Tibial artery (tissue), 4 donors: ENCODE results near the gene PARP12.

ENCODE experiments used
- DNase-seq, 2 donors: peaks; one replicate each; pipeline ENCODE4 v3.0.0-alpha.2; 2019
- H3K27ac ChIP-seq, 2 donors: fragments of 200-600 bp; sonication (generic) in 1 of 2; 1 replicate in 1 of 2; 2 replicates in 1 of 2; pipeline ENCODE4 v1.5.1; 2018 to 2019; ENCODE audit warnings: mild to moderate bottlenecking in 1 of 2
- H3K27me3 ChIP-seq, 2 donors: fragments of 200-600 bp; sonication (generic) in 1 of 2; one replicate each; pipeline versions ENCODE4 v1.5.1 to v1.6.0; 2016 to 2019
- H3K36me3 ChIP-seq, 3 donors: fragments of 200-600 bp; sonication (generic) in 2 of 3; one replicate each; pipeline ENCODE4 v1.5.1; 2016 to 2019; ENCODE audit warnings: mild to moderate bottlenecking in 2 of 3
- H3K4me1 ChIP-seq, 4 donors: fragments of 200-600 bp; sonication (generic) in 2 of 4; 1 replicate in 3 of 4; 2 replicates in 1 of 4; pipeline ENCODE4 v1.5.1; 2016 to 2019
- H3K4me3 ChIP-seq, 2 donors: fragments of 200-600 bp; sonication (generic) in 1 of 2; 1 replicate in 1 of 2; 2 replicates in 1 of 2; pipeline ENCODE4 v1.5.1; 2018 to 2019; ENCODE audit warnings: mild to moderate bottlenecking in 2 of 2
- H3K9me3 ChIP-seq, 3 donors: fragments of 200-600 bp; sonication (generic) in 1 of 3; one replicate each; pipeline ENCODE4 v1.5.1; 2016 to 2019
- intact Hi-C: fragments of 100-400 bp; cut with DNase I; formaldehyde crosslinking; loops from one replicate; pipeline ENCODE4 v1.15.0; 2023; ENCODE audit warnings: low total_unique reads
- TF ChIP-seq, protein P1 (sequence below), 2 experiments: fragments of 200-600 bp in 1 of 2; fragments of 450-650 bp in 1 of 2; IDR thresholded peaks; one replicate each; pipeline ENCODE4 v1.5.1; 2017 to 2019; ENCODE audit warnings: antibody characterized with exemption in 2 of 2, mild to moderate bottlenecking in 1 of 2, moderate library complexity in 1 of 2

The PARP12 gene

DNA sequence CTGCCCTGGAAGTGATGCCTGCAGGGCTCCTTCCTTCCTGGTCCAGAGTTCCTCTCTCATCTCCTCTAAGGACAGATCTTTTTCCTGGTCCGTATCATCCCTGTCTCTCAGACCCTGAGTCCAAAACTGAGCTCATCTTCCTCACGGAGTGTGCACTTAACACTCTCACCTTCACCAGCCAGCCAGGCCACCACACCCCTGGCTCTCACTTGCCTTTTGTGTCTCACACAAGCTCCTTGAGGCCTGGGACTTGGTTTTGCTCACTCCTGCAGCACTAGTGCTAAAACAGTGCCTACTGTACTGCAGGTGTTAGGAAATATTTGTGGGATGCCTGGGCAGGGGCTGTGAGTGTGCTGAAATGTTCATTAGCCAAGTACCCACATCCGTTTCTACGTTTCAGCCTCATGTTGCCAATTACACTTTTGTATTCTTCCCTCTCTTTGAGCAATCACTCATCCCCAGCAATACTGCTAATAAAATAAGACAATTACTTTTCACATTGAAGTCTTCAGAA lies 21.4 kb upstream of the PARP12 start:
- DNase-seq = no peak
- TF ChIP-seq, protein P1, sequence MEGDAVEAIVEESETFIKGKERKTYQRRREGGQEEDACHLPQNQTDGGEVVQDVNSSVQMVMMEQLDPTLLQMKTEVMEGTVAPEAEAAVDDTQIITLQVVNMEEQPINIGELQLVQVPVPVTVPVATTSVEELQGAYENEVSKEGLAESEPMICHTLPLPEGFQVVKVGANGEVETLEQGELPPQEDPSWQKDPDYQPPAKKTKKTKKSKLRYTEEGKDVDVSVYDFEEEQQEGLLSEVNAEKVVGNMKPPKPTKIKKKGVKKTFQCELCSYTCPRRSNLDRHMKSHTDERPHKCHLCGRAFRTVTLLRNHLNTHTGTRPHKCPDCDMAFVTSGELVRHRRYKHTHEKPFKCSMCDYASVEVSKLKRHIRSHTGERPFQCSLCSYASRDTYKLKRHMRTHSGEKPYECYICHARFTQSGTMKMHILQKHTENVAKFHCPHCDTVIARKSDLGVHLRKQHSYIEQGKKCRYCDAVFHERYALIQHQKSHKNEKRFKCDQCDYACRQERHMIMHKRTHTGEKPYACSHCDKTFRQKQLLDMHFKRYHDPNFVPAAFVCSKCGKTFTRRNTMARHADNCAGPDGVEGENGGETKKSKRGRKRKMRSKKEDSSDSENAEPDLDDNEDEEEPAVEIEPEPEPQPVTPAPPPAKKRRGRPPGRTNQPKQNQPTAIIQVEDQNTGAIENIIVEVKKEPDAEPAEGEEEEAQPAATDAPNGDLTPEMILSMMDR (IDR thresholded peaks at IDR 0.05) = no peak
- Histone ChIP-seq H3K27ac (no peak overlapping the region), H3K4me3 (no peak overlapping the region), H3K4me1 (no peaks in the 10 kb centered on the region), H3K36me3 (peaks cover 0 to 18% (median 8%) of the 10 kb centered on the region in 3 donors), H3K9me3 (no peaks in the 10 kb centered on the region), H3K27me3 (no peaks in the 10 kb centered on the region)
- intact Hi-C loops = no loop called here

DNA sequence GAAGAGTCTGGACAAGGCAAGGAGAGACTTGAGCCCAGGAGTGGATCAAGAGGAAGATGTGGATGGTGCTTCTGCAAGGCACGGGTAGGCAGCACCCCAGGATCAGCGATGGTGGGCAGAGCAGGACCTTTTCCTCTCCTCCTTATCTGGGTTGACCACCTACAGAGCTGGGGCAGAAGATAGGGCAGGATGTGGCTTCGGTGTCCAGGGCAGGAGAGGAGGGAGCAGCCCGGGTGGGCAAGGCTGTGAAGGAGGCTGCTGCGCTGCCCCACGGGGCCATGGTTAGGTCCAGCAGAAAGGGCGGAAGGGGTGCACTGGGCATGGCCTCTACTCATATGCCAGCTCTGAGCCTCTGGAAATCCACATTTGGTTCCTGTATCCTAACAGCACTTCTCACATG lies 20.0 kb upstream of the PARP12 start:
- Histone ChIP-seq H3K4me3 (no peak overlapping the region), H3K36me3 (peaks cover 0 to 18% (median 8%) of the 10 kb centered on the region in 3 donors), H3K4me1 (no peaks in the 10 kb centered on the region), H3K27me3 (no peaks in the 10 kb centered on the region), H3K27ac (no peak overlapping the region), H3K9me3 (no peaks in the 10 kb centered on the region)
- intact Hi-C loops = no loop called here
- TF ChIP-seq, protein P1 (IDR thresholded peaks at IDR 0.05) = no peak
- no peak for DNase-seq

DNA sequence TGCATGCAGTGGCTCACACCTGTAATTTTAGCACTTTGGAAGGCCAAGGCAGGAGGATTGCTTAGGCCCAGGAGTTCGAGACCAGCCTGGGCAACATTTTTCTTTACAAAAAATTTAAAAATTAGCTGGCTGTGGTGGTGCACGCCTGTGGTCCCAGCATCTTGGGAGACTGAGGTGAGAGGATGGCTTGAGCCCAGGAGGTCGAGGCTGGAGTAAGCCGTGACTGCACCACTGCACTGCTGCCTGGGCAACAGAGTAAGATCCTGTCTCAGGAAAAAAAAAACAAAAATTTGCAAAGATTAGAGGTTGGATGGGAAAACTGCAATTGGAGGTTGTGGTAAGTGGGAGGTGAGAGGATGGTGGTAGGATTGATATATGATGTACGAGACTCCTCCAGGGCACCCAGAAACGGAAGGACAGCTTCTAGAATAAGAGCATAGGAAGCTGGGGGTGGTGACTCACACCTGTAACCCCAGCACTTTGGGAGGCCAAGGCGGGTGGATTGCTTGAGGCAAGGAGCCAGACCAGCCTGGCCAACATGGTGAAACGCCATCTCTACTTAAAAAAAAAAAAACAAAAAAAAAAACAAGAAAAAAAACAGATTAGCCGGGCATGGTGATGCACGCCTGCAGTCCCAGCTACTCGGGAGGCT lies 19.1 kb upstream of the PARP12 start:
- TF ChIP-seq, protein P1 (IDR thresholded peaks at IDR 0.05) = no peak
- intact Hi-C loops = no loop called here
- no peak for DNase-seq

DNA sequence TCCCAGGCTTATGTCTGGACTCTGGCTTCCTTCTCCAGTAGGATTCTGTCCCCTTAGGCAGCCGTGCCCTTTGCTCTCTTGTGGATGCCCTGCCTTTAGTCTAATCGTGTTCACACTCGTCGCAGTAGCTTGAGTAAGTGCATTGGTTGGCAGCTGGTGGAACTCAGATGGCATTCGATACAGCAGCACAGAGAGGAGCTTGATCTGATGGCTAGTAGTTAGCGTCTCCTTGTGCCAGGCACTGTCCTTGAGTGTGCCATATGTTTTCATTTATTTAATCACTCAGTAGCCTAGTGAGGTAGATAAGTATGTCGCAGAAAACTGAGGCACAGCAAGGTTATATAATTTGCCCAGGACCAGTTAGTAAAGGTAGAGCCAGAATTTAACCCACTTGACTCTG lies 18.2 kb upstream of the PARP12 start:
- Histone ChIP-seq H3K9me3 (no peaks in the 10 kb centered on the region), H3K27me3 (no peaks in the 10 kb centered on the region), H3K4me1 (no peaks in the 10 kb centered on the region), H3K4me3 (no peak overlapping the region), H3K36me3 (peaks cover 0 to 6% (median 0%) of the 10 kb centered on the region in 3 donors), H3K27ac (no peak overlapping the region)
- DNase-seq = no peak
- intact Hi-C loops = no loop called here
- TF ChIP-seq, protein P1 (IDR thresholded peaks at IDR 0.05) = no peak

More for the DNA sequence above, 19.1 kb upstream of the PARP12 start:
- no peak overlapping the region for H3K4me3 ChIP-seq
- H3K27me3 ChIP-seq = no peaks in the 10 kb centered on the region
- no peaks in the 10 kb centered on the region for H3K9me3 ChIP-seq
- peaks cover 0 to 12% (median 4%) of the 10 kb centered on the region in 3 donors for H3K36me3 ChIP-seq
- H3K4me1 ChIP-seq = no peaks in the 10 kb centered on the region
- no peak overlapping the region for H3K27ac ChIP-seq

DNA sequence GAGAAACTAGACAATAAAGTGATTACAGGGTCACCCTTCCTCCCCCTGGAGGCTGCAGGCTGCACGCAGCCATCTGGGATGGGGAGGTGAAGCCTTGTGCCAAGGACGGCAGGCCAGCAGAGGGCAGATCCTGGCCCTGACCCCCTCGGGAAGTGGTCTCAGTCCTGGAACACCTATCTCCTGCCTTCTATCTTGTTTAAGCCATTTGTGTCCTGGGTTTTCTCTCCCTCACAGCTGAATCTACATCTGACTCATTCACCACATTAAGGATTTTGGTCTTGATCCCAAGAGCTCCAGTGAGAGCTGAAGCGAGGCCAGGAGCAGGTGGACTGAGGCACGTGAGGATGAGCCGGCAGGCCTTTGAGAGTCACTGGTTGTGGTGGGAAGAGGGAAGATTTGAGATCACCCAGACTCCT lies 16.4 kb upstream of the PARP12 start:
- Histone ChIP-seq H3K4me3 (no peak overlapping the region), H3K27me3 (no peaks in the 10 kb centered on the region), H3K9me3 (no peaks in the 10 kb centered on the region), H3K36me3 (peaks cover 0 to under 1% (median 0%) of the 10 kb centered on the region in 3 donors), H3K27ac (no peak overlapping the region), H3K4me1 (no peaks in the 10 kb centered on the region)
- intact Hi-C loops = no loop called here
- DNase-seq = no peak
- TF ChIP-seq, protein P1 (IDR thresholded peaks at IDR 0.05) = no peak
